Heart left ventricle (tissue), 16 donors: Measurements from ENCODE around the gene LZTS2. TPM values are rescaled to one million over a fixed set of nuclear protein-coding genes. Genes with fewer than 3 reads are reported as not detected.
A peak's percentile ranks its signal among the peaks of the same experiment; 100 is the strongest.

Source experiments
- ATAC-seq, 4 donors: fragments of 200-7000 bp; cut with Tn5 transposase; one replicate each; pipeline ENCODE4 v1.9.1; 2020 to 2022; ENCODE audit warnings: moderate library complexity in 4 of 4, mild to moderate bottlenecking in 3 of 4, moderate number of reproducible peaks in 1 of 4
- DNase-seq, 5 donors: peaks; one replicate each; pipeline ENCODE4 v3.0.0-alpha.2; 2020
- H3K27ac ChIP-seq, 12 donors: fragments of 200-600 bp; sonication (generic) in 4 of 12; one replicate each; pipeline versions ENCODE4 v1.5.0 to v1.8.0; 2016 to 2022; ENCODE audit warnings: mild to moderate bottlenecking in 2 of 12
- H3K27me3 ChIP-seq, 9 donors: fragments of 200-600 bp; sonication (generic) in 2 of 9; one replicate each; pipeline versions ENCODE4 v1.5.1 to v1.8.0; 2016 to 2022; ENCODE audit warnings: mild to moderate bottlenecking in 3 of 9
- H3K36me3 ChIP-seq, 9 donors: fragments of 200-600 bp; sonication (generic) in 2 of 9; one replicate each; pipeline versions ENCODE4 v1.5.0 to v1.8.0; 2018 to 2022; ENCODE audit warnings: mild to moderate bottlenecking in 2 of 9
- H3K4me1 ChIP-seq, 12 donors: fragments of 200-600 bp; sonication (generic) in 4 of 12; one replicate each; pipeline versions ENCODE4 v1.5.0 to v1.8.0; 2016 to 2022; ENCODE audit warnings: mild to moderate bottlenecking in 3 of 12
- H3K4me3 ChIP-seq, 12 donors: fragments of 200-600 bp; sonication (generic) in 4 of 12; one replicate each; pipeline versions ENCODE4 v1.5.0 to v1.8.0; 2017 to 2022; ENCODE audit warnings: mild to moderate bottlenecking in 9 of 12, moderate library complexity in 4 of 12
- H3K9me3 ChIP-seq, 12 donors: fragments of 200-600 bp; sonication (generic) in 4 of 12; one replicate each; pipeline versions ENCODE4 v1.5.0 to v1.8.0; 2016 to 2022; ENCODE audit warnings: mild to moderate bottlenecking in 1 of 12
- CTCF ChIP-seq, 12 donors: fragments of 200-600 bp; sonication (generic) in 4 of 12; IDR thresholded peaks; one replicate each; pipeline versions ENCODE4 v1.5.0 to v1.8.0; 2018 to 2022; ENCODE audit warnings: antibody characterized with exemption in 12 of 12, mild to moderate bottlenecking in 5 of 12
- POLR2A ChIP-seq, 2 donors: fragments of 450-650 bp; IDR thresholded peaks; one replicate each; pipeline ENCODE4 v1.6.1; 2017; ENCODE audit warnings: antibody characterized with exemption in 2 of 2, mild to moderate bottlenecking in 2 of 2, moderate library complexity in 2 of 2
- WGBS, 4 donors: extraction: QIAGEN DNeasy Blood & Tissue Kit in 2 of 4; methylation state at CpG; one replicate each; pipeline versions ENCODE4 v1.1.5 to v1.1.7; 2013 to 2018; 5-methylcytosine and 5-hydroxymethylcytosine counted together
- intact Hi-C, 10 donors: fragments of 100-400 bp; cut with DNase I; formaldehyde crosslinking; loops; one replicate each; pipeline versions ENCODE4 v1.11.1 to v1.14.2; 2022
- polyA plus RNA-seq, 2 donors: library from polyadenylated mRNA; stranded (reverse); fragments of 200-250 nt; gene quantifications; one replicate each; pipeline ENCODE4 v1.2.3, GENCODE V29; 2013
- total RNA-seq, 9 donors: library from RNA; depleted of rRNA in 2 of 9; stranded (reverse); fragments of >200 nt in 2 of 9; fragmentation: NEBNext Ultra II Directional in 3 of 9; extraction: Animal tissue kit (Norgen Biotek cat#: 25700) in 3 of 9; gene quantifications; one replicate each; pipeline versions ENCODE4 v1.1.0 to v1.2.4, GENCODE V29; 2016 to 2023
- donor health status: ischemic (EF 13 %, LVEDD 7.1; RV severe dilation, severe dysfunction).
- donor health status: healthy with polysubstance abuse.
- donor health status: DM: no; HTN: yes; CAD: no.
- donor health status: DM: no; HTN: no; CAD: no.
- donor health status: ischemic (EF 25% LVEDD 6.9; RV normal size, moderate dysfunction).
- donor health status: ischemic (EF 25% LVEDD 5.7; RV mildly dilated, moderate dysfunction).
- donor health status: healthy.
- donor health status: DM: yes; HTN: yes; CAD: no.
- donor health status: ischemic (EF 35%, LVEDD 5.7; RV mildly dilated, moderate dysfunction).
- donor health status: nonischemic (EF 11% LVEDD 7.7; RV severe dilation, severe dysfunction).
- donor health status: DM: yes; HTN: yes; CAD: no.
- donor health status: PGD.
- donor health status: ischemic (EF 29% LVEDD 5.4; RV normal size, mild dysfunction).
- donor health status: nonischemic (EF 23%, LVEDD 6.1; RV moderate dilation, normal function).

Gene LZTS2
- total and polyA plus RNA-seq, 11 donors, result 33.7 to 93.0 (median 40.9) TPM

GRCh38 chr10:100980311-100980710, 19.3 kb upstream of the LZTS2 start:
- no peak for ATAC-seq
- Histone ChIP-seq H3K4me3 (no peak overlapping the region), H3K9me3 (no peaks in the 10 kb centered on the region), H3K27ac (no peak overlapping the region), H3K27me3 (no peaks in the 10 kb centered on the region), H3K4me1 (peaks cover 0 to under 1% (median 0%) of the 10 kb centered on the region in 12 donors), H3K36me3 (peaks cover 0 to 70% (median 44%) of the 10 kb centered on the region in 9 donors)
- intact Hi-C loops, result no loop called here
- TF ChIP-seq POLR2A (IDR thresholded peaks at IDR 0.05), result no peak
- TF ChIP-seq CTCF (IDR thresholded peaks at IDR 0.05), result no peak
- peak in 1 of 5 donors; percentile 3 for DNase-seq
- WGBS, 4 donors, result 90 to 97% (median 92%) methylated on average over 2 of the region's 2 CpGs

GRCh38 chr10:100980711-100981110, 18.9 kb upstream of the LZTS2 start:
- Histone ChIP-seq H3K9me3 (no peaks in the 10 kb centered on the region), H3K36me3 (peaks cover 0 to 74% (median 44%) of the 10 kb centered on the region in 9 donors), H3K27ac (no peak overlapping the region), H3K4me1 (peaks cover 0 to 5% (median 0%) of the 10 kb centered on the region in 12 donors), H3K27me3 (no peaks in the 10 kb centered on the region), H3K4me3 (no peak overlapping the region)
- DNase-seq (peak in 1 of 5 donors; percentile 9), ATAC-seq (no peak)
- intact Hi-C loops, result no loop called here
- 90 to 94% (median 93%) methylated on average over 5 to 7 of the region's 7 CpGs for WGBS, 4 donors
- TF ChIP-seq CTCF (IDR thresholded peaks at IDR 0.05) (no peak), POLR2A (IDR thresholded peaks at IDR 0.05) (no peak)

GRCh38 chr10:100981178-100981772, 18.3 kb upstream of the LZTS2 start:
- Histone ChIP-seq H3K4me1 (peaks cover 0 to 10% (median 5%) of the 10 kb centered on the region in 12 donors), H3K9me3 (no peaks in the 10 kb centered on the region), H3K36me3 (peaks cover 0 to 77% (median 44%) of the 10 kb centered on the region in 9 donors), H3K27me3 (no peaks in the 10 kb centered on the region), H3K4me3 (no peak overlapping the region), H3K27ac (no peak overlapping the region)
- DNase-seq, result peak in 1 of 5 donors; percentile 2
- intact Hi-C loops, result no loop called here
- 89 to 95% (median 91%) methylated on average over 5 of the region's 5 CpGs for WGBS, 4 donors
- ATAC-seq, result no peak
- TF ChIP-seq POLR2A (IDR thresholded peaks at IDR 0.05) (no peak), CTCF (IDR thresholded peaks at IDR 0.05) (no peak)

- intact Hi-C loops, result no loop called here
- Histone ChIP-seq H3K27me3 (no peaks in the 10 kb centered on the region), H3K4me3 (no peak overlapping the region), H3K9me3 (no peaks in the 10 kb centered on the region), H3K36me3 (peaks cover 0 to 71% (median 44%) of the 10 kb centered on the region in 9 donors), H3K27ac (no peak overlapping the region), H3K4me1 (peaks cover 0 to 23% (median 17%) of the 10 kb centered on the region in 12 donors)
- 86 to 89% (median 89%) methylated on average over 16 to 24 of the region's 24 CpGs for WGBS, 4 donors
- ATAC-seq, result no peak
- TF ChIP-seq CTCF (IDR thresholded peaks at IDR 0.05), result no peak
- no peak for TF ChIP-seq POLR2A (IDR thresholded peaks at IDR 0.05)
- peak in 1 of 5 donors; percentile 4 for DNase-seq
Measured at GRCh38 chr10:100982916-100983830, 16.4 kb upstream of the LZTS2 start.
